Measurements from ENCODE around the gene CRB3. TPM values are rescaled to one million over a fixed set of nuclear protein-coding genes. Genes with fewer than 3 reads are reported as not detected.

CRB3 gene
- total and polyA plus RNA-seq, 2 donors (not counting 3 experiments of a cell fraction or from before 2014, with no cell fraction given), result not detected

DNA sequence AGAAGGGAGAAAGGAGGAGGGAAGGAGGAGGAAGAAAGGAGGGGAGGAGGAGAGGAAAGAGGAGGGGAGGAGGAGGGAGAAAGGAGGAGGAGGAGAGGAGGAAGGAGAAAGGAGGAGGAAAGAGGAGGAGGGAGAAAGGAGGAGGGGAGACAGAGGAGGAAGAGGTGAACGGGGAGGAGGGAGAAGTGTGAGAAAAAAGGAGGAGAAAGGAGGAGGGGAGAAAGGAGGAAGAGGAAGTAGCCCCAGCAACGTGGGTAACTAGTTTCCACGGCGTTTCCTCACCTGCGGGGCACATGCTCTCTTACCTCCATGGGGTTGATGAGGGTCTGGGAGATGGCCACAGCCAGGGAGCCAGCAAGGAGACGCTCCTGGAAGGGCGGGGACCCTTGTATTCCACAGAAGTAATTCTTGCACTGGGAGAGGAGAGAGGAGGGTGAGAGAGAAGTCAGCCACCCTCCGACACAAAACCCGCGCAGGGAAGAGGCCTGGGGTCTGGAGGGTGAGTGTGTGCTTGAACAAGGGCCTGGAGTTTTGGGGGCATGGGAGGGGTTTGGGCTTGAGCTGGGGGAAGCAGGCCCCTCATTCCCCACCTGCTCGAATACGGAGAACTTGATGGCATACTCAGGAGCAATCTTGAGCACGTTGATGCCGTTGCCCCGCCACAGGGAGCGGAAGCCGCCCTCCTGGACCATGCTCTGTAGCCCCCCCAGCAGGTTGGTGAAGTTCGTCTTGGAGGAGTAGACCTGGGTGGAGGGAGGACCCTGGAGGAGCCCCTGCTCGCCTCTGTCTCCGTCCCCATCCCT lies 34.5 kb upstream of the CRB3 start:
- Histone ChIP-seq H3K4me1 (ENCODE audit: control insufficient read depth, extremely low read depth, insufficient read depth, low read length) (no peaks in the 10 kb centered on the region), H3K9ac (replicated peaks; ENCODE audit: extremely low read depth, insufficient read depth, low read length) (no peak overlapping the region), H3K9me3 (replicated peaks; ENCODE audit: control insufficient read depth, insufficient read depth, low read length) (no peaks in the 10 kb centered on the region), H3K79me2 (ENCODE audit: control insufficient read depth, insufficient read depth, low read length) (no peaks in the 10 kb centered on the region), H3K36me3 (ENCODE audit: control insufficient read depth in 2 of 2, extremely low read depth in 1 of 2, insufficient read depth in 2 of 2, low read length in 2 of 2) (no peaks in the 10 kb centered on the region), H3K9me1 (replicated peaks; ENCODE audit: control insufficient read depth, extremely low read depth, insufficient read depth, low read length) (no peaks in the 10 kb centered on the region), H3K27ac (ENCODE audit: insufficient read depth, low read depth, low read length) (no peak overlapping the region), H3K4me2 (ENCODE audit: insufficient read depth, low read length) (no peak overlapping the region), H4K20me1 (replicated peaks; ENCODE audit: control insufficient read depth, extremely low read depth, insufficient read depth, low read length) (no peaks in the 10 kb centered on the region), H3K4me3 (replicated peaks in 1 of 3; ENCODE audit: insufficient read depth in 1 of 3, low read depth in 1 of 3, low read length in 3 of 3) (no peak overlapping the region), H2AFZ (ENCODE audit: low read depth, low read length) (no peak overlapping the region), H3K27me3 (ENCODE audit: control insufficient read depth in 2 of 2, insufficient read depth in 2 of 2, low read length in 2 of 2) (no peaks in the 10 kb centered on the region)
- ChIA-PET POLR2A (no interaction called here), CTCF (no interaction called here)
- no peak for TF ChIP-seq JUN (IDR thresholded peaks at IDR 0.05; ENCODE audit: borderline replicate concordance, insufficient read depth, insufficient read length, low read depth)
- TF ChIP-seq FOS (IDR thresholded peaks at IDR 0.05; ENCODE audit: borderline replicate concordance, insufficient read depth, low read length), result no peak
- TF ChIP-seq, protein P1, sequence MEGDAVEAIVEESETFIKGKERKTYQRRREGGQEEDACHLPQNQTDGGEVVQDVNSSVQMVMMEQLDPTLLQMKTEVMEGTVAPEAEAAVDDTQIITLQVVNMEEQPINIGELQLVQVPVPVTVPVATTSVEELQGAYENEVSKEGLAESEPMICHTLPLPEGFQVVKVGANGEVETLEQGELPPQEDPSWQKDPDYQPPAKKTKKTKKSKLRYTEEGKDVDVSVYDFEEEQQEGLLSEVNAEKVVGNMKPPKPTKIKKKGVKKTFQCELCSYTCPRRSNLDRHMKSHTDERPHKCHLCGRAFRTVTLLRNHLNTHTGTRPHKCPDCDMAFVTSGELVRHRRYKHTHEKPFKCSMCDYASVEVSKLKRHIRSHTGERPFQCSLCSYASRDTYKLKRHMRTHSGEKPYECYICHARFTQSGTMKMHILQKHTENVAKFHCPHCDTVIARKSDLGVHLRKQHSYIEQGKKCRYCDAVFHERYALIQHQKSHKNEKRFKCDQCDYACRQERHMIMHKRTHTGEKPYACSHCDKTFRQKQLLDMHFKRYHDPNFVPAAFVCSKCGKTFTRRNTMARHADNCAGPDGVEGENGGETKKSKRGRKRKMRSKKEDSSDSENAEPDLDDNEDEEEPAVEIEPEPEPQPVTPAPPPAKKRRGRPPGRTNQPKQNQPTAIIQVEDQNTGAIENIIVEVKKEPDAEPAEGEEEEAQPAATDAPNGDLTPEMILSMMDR (IDR thresholded peaks at IDR 0.05; ENCODE audit: extremely low read depth in 1 of 2, insufficient read depth in 1 of 2, low read depth in 1 of 2, low read length in 2 of 2), result no peak
- TF ChIP-seq EZH2 (IDR thresholded peaks at IDR 0.05; ENCODE audit: borderline replicate concordance, low read depth, low read length, severe bottlenecking), result no peak
- TF ChIP-seq MYC (IDR thresholded peaks at IDR 0.05; ENCODE audit: low read depth, low read length), result no peak
- TF ChIP-seq, protein P2, sequence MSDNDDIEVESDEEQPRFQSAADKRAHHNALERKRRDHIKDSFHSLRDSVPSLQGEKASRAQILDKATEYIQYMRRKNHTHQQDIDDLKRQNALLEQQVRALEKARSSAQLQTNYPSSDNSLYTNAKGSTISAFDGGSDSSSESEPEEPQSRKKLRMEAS (IDR thresholded peaks at IDR 0.05; ENCODE audit: insufficient read depth, insufficient read length), result no peak
- TF ChIP-seq GATA2 (IDR thresholded peaks at IDR 0.05; ENCODE audit: insufficient read depth, insufficient read length, low read depth, low read length), result no peak
- FAIRE-seq (no peak), DNase-seq (ENCODE audit: low read depth, low spot score) (no peak)
- intact Hi-C loops (cut with micrococcal nuclease), result loop anchor here (10.0 kb wide), 2 partner anchors 265 to 305 kb away; partner anchors contain the start of genes GPR108 and TRIP10
- dilution Hi-C loops (cut with MboI; ENCODE audit: extremely low pct_ligation_motif_present, low sequenced_read_pairs), result no loop called here
- BruUV-seq (replicated peaks), result no TSS peak

All from endothelial cell of umbilical vein (primary cell).